A673 (cell line): ENCODE results near the gene AVP.

ENCODE experiments used
- EZH2 ChIP-seq: fragments of 200-600 bp; sonication (generic); IDR thresholded peaks from 2 replicates; pipeline ENCODE4 v1.6.1; 2017; ENCODE audit warnings: borderline replicate concordance, low read depth, mild to moderate bottlenecking, mixed read lengths, antibody characterized with exemption, low read length; ENCODE audit not compliant: poor library complexity, severe bottlenecking
- TF ChIP-seq, protein P1 (sequence below): fragments of 300-800, 200-600 bp; sonication (generic); conservative IDR thresholded peaks from 2 replicates; pipeline ENCODE4 v1.5.1; 2017; ENCODE audit warnings: low read depth, mild to moderate bottlenecking, antibody characterized with exemption, low read length, moderate library complexity, mixed read lengths

DNA sequence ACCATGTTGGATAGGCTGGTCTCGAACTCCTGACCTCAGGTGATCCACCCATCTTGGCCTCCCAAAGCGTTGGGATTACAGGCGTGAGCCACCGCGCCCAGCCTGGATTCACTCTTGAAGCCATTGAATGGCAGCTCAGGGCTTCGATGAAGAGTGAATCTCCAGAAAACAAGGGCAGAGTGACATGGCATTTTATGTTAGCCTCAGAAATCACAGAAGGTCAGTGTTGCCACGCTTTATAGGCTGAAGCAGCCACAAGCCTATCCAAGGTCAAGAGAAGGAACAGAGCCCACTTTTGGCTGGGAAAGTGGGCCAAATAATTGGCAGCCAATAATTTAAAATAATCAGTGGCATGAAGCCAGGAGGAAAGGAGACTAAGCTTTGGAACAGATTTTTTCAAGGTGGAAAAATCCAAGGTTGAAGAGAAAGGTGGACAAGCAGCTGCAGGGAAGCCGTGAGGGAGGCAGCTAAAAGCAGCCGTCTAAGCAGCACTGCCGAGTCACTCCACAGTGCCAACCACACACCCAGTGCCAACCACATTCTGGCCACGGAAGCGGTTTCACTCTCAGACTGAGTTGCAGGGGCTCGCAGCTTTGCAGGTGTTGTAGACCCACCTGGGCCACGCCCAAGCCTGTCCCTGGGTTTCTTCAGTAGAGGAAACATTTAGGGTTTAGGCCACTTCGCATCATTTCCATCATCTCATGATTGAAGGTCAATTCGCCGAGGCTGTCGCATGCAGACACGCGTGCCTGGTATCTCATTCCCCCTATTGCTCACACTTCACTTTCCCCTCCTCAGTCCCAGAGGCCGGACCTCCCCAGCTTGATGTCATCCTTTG, 17.4 kb upstream of the AVP start:
- TF ChIP-seq, protein P1, sequence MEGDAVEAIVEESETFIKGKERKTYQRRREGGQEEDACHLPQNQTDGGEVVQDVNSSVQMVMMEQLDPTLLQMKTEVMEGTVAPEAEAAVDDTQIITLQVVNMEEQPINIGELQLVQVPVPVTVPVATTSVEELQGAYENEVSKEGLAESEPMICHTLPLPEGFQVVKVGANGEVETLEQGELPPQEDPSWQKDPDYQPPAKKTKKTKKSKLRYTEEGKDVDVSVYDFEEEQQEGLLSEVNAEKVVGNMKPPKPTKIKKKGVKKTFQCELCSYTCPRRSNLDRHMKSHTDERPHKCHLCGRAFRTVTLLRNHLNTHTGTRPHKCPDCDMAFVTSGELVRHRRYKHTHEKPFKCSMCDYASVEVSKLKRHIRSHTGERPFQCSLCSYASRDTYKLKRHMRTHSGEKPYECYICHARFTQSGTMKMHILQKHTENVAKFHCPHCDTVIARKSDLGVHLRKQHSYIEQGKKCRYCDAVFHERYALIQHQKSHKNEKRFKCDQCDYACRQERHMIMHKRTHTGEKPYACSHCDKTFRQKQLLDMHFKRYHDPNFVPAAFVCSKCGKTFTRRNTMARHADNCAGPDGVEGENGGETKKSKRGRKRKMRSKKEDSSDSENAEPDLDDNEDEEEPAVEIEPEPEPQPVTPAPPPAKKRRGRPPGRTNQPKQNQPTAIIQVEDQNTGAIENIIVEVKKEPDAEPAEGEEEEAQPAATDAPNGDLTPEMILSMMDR = no peak
- no peak for TF ChIP-seq EZH2
